ENCODE measurements around the gene KRTAP4-4.

DNA sequence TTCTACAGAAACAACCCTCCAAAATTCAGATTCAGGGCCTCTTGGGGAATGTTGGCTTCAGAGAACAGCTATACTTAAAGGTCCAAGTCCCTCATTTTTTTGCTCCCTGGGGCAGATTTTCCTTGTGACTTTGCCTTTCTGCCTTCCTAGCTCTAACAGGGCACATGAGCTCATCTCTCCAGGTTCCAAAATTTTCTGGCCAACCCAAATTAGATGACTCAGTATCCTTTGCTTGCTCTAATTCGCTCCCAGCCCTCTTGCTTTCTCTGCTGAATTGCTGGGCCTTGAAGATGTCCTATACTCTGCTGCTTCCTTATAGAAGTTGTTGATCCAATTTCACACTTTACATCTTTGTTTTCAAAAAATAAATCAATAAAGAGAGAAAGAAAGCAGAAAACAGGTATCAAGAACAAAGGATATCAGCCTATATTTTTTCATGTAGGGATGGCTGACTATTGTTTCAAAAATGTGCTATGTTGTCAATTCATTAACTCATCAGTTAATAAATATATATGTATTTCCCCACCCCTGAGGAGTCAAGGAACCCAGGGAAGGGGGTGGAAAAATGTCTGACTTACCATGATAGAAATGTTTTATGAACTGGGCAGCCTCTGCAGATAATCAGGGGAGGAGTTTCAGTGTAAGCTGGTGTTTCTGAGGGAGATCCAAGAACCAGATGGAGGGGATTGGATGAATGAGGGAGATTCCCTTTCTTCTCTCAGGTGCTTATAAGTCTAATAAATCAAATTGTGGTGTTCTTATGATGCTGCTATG is 18.5 kb upstream of the KRTAP4-4 start:
- TF ChIP-seq CTCF (IDR thresholded peaks at IDR 0.05), result no peak
- no peak for TF ChIP-seq POLR2A (IDR thresholded peaks at IDR 0.05)
